Activated CD4-positive, CD25-positive, alpha-beta regulatory T cell treated with anti-CD3 and anti-CD28 coated beads, Interleukin-2, amount 50 U/mL, for 72 hours (primary cell): Measurements from ENCODE around the gene BAIAP2L2.
"Not testable (repeated sequence)": the region's sequence is repeated elsewhere in the genome, so short reads cannot be mapped to it uniquely, and the experiment has no call there.

Experiments used
- DNase-seq: peaks from one replicate; pipeline ENCODE4 v3.0.0; 2021

The BAIAP2L2 gene

GRCh38 chr22:38110008-38110862 lies at the start of gene BAIAP2L2:
Gene BAIAP2L2, minus strand, starts transcription at chr22:38110684. Its CDS starts 159 bp downstream, at chr22:38110525.
- DNase-seq: no peak

DNA sequence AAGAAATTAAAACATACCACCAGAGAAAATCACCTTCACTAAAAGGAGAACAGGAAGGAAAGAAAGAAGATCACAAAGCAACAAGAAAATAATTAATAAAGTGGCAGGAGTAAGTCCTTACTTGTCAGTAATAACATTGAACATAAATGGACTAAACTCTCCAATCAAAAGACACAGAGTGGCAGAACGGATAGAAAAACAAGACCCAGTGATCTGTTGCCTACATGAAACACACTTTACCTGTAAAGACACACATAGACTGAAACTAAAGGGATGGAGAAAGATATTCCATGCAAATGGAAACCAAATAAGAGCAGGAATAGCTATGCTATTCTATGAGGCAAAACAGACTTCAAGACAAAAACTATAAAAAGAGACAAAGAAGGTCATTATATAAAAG lies 45.2 kb upstream of the BAIAP2L2 start:
- no peak for DNase-seq

DNA sequence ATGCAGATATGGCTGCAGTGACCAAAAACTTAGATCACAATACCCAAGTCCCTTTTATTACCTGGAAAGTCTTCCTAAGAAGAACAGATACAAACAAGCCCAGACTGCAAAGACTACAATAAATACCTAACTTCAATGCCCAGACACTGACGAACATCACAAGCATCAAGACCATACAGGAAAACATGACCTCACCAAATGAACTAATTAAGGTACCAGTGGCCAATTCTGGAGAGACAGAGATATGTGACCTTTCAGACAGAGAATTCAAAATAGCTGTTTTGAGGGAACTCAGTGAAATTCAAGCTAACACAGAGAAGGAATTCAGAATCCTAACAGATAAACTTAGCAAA lies 44.1 kb upstream of the BAIAP2L2 start:
- DNase-seq: not testable (repeated sequence)

- no peak for DNase-seq
Measured at GRCh38 chr22:38153821-38154562, 43.5 kb upstream of the BAIAP2L2 start.

DNA sequence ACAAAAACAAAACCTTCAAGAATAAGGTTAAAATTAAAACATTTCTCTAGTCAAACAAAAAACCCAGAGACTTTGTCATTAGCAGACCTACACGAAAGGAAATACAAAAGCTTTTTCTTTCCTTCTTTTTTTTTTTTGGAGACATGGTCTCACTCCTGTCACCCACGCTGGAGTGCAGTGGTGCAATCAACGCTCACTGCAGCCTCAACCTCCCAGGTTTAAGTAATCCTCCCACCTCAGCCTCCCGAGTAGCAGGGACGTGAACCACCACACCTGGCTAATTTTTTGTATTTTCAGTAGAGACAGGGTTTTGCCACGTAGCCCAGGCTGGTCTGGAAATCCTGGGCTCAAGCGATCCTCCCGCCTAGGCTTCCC lies 40.6 kb upstream of the BAIAP2L2 start:
- DNase-seq: no peak

DNA sequence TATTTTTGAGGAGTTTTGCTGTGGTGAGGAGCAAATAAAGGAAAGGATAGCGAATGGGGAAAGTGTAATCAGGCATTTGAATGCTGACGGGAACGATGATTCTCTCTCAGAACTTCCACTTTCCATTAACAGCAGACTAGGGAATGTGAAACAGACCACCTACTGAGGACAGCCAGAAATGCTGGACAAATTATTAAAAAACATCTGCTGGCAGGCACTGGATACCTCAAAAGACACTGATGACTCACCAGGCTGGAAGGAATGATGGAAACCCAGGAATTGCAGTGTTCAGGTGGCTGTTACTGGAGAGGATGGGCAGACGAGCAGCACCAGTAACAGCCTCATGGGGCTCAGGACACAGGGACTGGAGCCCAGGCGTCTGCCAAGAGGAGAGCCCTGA lies 37.8 kb upstream of the BAIAP2L2 start:
- DNase-seq: no peak

DNA sequence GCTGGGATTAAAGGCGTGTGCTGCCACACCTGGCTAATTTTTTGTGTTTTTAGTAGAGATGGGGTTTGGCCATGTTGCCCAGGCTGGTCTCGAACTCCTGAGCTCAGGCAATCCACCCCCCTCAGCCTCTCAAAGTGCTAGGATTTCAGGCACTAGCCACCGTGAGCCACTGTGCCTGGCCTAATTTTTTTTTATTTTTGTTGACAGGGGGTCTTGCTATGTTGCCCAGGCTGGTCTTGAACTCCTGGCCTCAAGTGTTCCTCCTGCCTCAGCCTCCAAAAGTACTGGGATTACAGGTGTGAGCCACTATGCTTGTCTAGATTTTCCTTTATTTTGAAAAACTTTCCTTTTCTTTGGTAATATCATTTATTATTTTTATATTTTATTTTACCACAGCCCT lies 35.7 kb upstream of the BAIAP2L2 start:
- not testable (repeated sequence) for DNase-seq

DNA sequence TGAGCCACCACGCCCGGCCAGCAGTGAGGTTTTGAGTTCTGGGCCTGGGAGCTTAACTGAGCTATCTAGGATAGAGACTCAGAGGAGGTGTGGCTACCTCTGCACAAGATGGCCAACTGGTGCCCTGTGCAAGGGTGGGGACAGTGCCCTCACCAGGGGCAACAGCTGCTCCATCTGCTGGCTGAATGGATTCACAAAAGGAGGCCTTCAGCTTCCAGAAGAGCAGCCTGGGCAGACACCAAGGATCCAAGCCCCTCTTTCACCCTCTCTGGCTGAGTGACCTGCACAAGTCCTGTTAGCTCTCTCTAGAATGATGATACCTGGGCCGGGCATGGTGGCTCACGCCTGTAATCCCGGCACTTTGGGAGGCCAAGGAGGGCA lies 33.5 kb upstream of the BAIAP2L2 start:
- DNase-seq: no peak

DNA sequence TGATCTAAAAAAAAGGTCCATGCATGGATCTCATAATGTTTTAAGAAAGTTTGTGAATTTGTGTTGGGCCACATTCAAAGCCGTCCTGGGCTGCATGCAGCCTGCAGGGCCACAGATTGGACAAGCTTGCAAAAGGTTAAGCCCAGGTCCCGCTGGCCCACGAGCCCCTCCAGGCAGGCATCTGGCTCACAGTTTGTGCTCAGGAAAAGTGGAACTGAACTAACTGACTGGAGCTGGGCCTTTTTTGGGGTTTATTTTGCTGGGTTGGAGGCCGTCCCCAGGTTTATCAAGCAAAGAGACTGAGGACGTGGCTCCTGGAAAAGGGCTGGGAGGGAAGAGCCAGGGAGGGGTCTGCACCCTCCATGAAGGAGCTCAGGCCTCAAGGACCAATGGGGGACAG lies 32.1 kb upstream of the BAIAP2L2 start:
- no peak for DNase-seq

GRCh38 chr22:38141217-38141973 lies 30.9 kb upstream of the BAIAP2L2 start:
- no peak for DNase-seq

DNA sequence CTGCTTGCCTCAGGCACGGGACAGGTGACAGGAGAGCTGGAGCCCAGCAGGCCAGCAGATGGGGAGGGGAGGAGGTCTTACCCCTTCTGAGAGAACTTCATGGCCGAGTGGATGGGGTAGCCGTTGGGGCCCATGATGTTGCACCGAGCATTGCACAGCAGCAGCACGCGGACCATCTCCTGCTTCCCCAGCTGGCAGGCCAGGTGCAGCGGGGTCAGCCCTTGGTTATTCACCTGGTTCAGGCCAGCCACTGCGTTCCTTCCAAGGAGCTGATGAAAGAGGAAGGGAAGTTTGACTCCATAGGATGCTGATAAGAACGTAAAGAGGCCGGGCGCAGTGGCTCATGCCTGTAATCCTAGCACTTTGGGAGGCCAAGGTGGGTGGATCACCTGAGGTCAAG lies 29.4 kb upstream of the BAIAP2L2 start:
- no peak for DNase-seq

GRCh38 chr22:38138961-38139360 lies 28.5 kb upstream of the BAIAP2L2 start:
- DNase-seq: no peak

- no peak for DNase-seq
Measured at GRCh38 chr22:38137876-38138687, 27.6 kb upstream of the BAIAP2L2 start.

DNA sequence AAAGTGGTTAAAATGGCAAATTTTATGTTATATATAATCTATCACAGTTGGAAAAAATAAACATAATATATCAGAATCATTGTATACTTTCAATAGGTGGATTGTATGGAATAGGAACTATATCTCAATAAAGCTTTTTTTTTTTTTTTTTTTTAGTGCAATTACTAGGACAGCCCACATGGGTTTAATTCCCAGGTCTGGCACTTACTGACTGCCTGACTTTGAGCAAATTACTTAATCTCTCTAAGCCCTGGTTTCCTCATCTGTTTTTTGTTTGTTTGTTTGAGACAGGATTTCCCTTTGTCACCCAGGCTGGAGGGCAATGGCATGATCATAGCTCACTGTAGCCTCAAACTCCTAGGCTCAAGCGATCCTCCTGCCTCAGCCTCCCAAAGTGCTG lies 26.1 kb upstream of the BAIAP2L2 start:
- no peak for DNase-seq

- DNase-seq: no peak
Measured at GRCh38 chr22:38135133-38135706, 24.7 kb upstream of the BAIAP2L2 start.

GRCh38 chr22:38133331-38133730 lies 22.8 kb upstream of the BAIAP2L2 start:
- DNase-seq: no peak

DNA sequence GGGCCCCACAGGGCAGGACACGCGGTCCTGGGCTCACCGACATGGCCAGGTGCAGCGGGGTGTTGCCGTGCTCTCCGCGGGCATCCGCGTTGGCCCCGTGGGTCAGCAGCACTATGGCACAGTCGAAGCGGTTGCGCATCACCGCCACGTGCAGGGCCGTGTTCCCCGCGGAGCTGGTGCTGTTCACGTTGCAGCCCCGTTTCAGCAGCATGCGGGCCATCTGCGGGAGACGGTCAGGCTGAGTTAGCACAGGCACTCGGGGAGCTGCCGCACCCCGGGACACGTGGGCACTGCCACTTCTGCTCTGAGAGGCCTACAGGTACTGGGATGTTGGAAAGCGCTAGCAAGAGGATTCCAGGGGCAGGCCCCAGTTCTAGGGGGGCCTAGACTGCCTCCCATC lies 22.3 kb upstream of the BAIAP2L2 start:
- DNase-seq: no peak

DNA sequence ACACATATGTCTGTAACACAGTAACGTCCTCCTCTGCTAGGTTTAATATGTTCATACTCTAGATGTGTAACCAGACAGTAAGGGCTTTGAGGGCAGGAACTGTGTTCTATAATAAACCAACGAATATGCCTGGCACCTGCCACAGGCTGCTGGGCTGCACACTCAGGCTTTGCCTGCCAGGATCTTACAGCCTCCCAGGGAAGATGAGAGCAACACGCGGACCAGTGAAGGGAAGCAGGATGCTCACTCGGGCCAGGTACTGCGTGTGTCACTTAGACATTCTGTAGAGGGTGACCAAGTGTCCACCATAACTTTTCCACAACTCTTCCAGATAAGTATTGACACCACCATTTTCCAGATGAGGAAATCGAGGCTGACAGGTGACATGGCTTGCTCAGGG lies 21.7 kb upstream of the BAIAP2L2 start:
- DNase-seq: no peak

DNA sequence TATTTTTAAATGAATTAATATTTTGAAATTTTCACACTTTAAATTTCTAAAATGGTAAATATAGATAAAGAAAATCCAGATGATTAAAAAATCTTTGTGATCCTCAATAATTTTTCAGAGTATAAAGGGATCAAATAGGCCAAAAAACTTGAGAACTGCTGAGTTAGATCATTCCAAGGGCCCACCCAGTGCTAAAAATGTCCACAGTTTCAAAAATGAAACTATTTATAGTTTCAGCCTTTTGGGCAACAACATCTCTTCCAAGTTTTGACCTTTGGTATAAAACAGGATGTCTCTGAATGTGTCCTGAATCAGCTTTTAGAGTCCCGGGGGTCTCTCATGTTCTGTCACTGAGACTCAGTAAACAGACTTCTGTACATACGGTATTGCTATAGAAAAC lies 20.9 kb upstream of the BAIAP2L2 start:
- no peak for DNase-seq

DNA sequence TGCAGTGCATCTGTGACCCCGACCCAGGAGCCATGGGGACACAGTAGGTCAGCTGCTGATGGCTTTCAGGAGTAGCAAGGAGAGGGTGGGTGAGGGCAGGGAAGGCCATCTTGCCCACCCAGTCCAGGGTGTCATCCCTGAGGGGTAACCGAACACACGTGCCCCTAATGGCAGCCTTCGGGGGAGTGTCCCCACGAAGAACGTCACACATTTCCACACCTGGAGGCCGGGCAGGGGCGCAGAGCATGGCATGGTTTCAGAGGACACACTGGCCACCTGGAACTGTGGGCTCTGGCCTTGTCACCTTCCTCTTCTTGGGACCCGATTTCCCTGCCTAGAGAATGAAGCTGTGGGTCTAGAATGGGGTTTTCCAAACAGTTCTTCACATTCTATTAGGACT lies 19.4 kb upstream of the BAIAP2L2 start:
- no peak for DNase-seq

GRCh38 chr22:38129021-38129420 lies 18.5 kb upstream of the BAIAP2L2 start:
- DNase-seq: no peak

- no peak for DNase-seq
Measured at GRCh38 chr22:38127869-38128268, 17.4 kb upstream of the BAIAP2L2 start.
